SIG-M5 treated with dmso at 0.1 percent for 504 hours (cell line): ENCODE data around the gene ARRDC4.

Source experiments
- DNase-seq: peaks from one replicate; lab custom pipeline; 2025; ENCODE audit not compliant: unreplicated experiment; lab: John Stamatoyannopoulos, UW

Gene ARRDC4

GRCh38 chr15:97960364-97961066, at the start of gene ARRDC4:
Gene ARRDC4, plus strand, starts transcription at chr15:97960703. Its CDS starts 159 bp downstream, at chr15:97960862.
- DNase-seq: peak; percentile 93

DNA sequence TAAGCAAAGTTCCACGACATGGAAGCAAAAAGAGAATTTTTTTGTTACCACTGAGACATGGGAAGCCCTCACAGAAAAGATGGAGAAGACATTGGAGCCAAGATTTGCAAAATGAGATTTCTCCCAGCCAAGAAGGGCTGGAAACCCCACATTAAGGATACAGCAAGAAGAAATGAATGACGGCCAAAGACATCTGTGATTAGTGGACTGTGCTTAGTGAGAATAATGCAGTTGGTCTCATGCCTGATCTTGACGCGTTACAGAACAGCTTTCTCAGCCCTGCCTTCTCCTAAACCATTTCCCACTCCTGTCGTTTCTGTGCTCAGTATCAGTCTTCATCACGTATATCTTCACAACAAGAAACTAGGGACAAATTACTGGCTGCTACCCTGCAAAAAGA, 45.8 kb upstream of the ARRDC4 start:
- DNase-seq: no peak

DNA sequence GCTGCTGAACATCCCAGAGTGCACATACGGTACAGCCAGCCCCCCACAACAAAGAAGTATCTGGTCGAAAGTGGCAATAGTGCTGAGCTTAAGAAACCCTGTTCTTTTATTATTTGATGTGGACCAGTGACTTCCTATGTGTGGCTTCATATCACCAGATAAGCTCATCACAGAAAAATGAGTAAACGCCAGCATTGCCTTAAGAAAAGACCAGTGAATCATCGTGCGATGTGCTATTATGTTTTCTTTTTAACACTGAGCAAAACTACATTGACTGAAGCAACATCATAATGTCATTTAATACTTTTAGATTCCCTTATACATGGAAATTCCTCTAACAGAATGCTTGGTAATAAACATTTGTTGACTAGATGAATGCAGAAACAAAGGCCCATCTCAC, 45.2 kb upstream of the ARRDC4 start:
- DNase-seq: no peak

DNA sequence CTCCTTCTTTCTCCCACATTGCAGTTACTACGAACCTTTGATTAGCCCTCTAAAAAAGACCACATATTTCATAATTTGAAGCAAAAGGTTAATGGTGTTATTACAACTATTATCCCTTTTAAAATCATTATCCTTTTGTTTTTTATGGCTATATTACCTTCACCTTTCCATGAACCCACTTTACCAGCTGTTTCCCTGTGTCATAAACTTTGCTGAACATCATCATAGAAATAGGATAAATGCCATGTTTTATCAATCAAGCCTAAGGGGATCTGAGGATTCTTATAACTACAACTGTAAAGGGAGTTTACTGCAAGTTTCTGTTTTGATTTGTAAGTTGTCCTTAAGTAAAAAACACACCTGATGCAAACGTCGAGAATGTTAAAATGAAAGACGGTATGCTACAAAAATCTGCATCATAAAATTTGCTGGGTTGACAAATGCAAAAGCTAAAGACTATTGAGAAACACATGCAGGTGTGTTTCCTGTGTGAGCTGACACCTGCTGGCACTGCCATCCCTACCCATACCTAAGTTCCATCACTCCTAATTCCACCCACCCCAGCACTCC, 39.1 kb upstream of the ARRDC4 start:
- no peak for DNase-seq

GRCh38 chr15:97929456-97930229, 30.9 kb upstream of the ARRDC4 start:
- DNase-seq: no peak

- DNase-seq: no peak
Observed at GRCh38 chr15:97930230-97930629, 30.3 kb upstream of the ARRDC4 start.

DNA sequence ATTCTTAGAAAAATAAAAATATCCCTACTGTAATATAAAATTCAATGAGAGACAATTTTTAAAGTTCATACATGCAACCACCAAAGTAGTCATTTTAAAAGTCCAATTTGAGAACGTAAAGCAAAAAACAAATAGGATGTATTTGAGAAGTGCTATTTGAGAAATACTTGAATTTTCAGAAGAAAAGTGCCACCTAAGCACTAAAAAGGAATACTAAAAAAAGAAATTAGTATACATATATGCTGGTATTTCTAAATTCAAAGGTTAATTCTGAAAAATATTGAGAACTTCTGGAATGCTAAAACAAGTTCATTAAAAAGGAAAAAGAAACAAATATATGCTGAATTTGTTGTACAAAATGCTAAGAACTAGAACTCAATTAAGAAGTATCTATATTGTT, 29.2 kb upstream of the ARRDC4 start:
- DNase-seq: no peak

DNA sequence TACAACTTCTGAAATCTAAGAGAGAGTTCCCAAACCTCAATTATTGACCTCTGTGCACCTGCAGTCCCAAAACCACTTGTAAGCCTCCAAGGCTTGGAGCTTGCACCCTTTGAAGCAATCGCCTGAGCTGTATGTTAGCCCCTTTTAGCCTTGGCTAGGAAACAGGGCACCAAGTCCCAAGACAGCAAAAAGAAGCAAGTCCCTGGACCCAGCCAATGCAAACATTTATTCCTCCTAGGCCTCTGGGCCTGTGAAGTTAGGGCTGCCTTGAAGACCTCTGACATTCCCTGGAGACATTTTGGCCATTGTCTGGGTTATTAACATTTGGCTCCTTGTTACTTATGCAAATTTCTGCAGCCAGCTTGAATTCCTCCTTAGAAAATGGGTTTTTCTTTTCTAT, 26.9 kb upstream of the ARRDC4 start:
- no peak for DNase-seq

DNA sequence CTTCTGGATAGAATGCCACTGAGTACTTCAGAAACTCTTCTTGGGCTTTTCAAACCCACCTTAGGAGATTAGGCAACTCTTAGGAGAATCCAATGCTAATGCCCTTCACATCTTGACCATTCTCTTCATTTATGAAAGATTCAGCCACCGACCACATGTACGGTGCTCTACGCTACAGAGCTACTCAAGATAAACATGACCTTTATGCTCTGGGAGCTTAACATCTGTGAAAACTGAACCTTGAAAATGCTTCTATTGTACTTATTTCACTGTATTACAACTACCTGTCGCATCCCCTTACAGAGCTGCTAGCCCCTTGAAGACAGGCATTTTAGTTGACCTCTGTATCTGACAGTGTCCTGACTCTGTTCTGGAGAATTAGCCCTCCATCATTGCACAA, 19.5 kb upstream of the ARRDC4 start:
- DNase-seq: no peak

DNA sequence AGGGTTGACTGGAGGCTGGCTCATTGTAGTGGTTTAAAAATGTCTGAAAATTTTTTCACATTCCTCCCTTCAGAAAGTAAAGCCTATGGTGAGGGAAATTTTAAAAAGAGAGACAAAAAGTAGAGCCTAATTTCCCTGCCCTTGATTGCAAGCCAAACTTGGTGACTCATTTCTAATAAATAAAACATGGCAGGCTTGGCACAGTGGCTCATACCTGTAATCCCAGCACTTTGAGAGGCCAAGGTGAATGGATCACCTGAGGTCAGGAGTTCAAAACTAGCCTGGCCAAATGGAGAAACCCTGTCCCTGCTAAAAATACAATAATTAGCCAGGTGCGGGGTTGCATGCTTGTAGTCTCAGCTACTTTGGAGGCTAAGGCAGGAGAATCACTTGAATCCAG, 18.9 kb upstream of the ARRDC4 start:
- DNase-seq: no peak

- no peak for DNase-seq
Observed at GRCh38 chr15:97944724-97945123, 15.8 kb upstream of the ARRDC4 start.

- DNase-seq: no peak
Observed at GRCh38 chr15:97947465-97948260, 12.8 kb upstream of the ARRDC4 start.

DNA sequence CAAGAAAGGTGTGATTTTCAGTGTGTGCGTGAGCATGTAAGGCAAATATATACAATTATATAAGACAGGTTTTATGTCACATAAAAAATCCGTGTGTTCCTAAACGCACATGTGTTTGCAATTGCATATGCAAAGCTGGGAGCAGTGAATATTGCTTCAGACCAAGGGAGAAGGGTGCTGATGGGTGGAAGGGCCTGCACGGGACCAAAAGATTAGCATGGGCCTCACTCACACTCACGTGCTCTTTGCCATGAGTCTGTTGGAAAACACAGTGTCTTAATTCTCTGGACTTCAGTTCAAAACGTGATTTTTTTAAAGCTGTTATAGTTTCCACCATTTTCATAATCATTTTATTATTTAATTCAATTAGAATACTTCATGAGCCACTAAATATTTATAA, 7.2 kb upstream of the ARRDC4 start:
- DNase-seq: no peak

GRCh38 chr15:97953748-97954147, 6.8 kb upstream of the ARRDC4 start:
- no peak for DNase-seq

- DNase-seq: no peak
Observed at GRCh38 chr15:97955035-97955434, 5.5 kb upstream of the ARRDC4 start.

- no peak for DNase-seq
Observed at GRCh38 chr15:97955529-97955928, 5.0 kb upstream of the ARRDC4 start.

GRCh38 chr15:97959724-97960363, 659 bp upstream of the ARRDC4 start:
- DNase-seq: no peak

GRCh38 chr15:97961067-97961954, 808 bp downstream of the ARRDC4 start:
- no peak for DNase-seq

GRCh38 chr15:97962263-97962662, 1.8 kb downstream of the ARRDC4 start:
- no peak for DNase-seq

DNA sequence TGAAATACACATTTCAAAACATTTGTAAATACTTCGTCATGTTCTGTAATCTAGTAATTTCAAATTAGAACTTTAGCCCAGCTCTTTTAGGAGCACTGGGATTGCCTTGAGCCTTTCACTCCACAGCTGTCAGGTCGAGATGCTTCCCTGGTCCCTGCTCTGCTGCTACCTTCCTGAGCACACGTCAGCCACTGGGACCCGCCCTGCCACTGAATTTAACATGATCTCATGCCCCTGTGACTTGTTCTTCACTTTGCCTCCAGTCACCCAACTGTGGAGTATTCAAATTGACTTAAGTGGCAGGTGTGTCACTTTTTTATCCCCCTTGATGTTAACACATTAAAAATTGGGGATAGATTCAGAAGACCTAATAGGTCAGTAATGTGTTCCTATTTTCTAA, 3.3 kb downstream of the ARRDC4 start:
- no peak for DNase-seq
